GM19351 (cell line): ENCODE measurements around the gene FGF9.

ENCODE experiments used
- ATAC-seq: cut with Tn5 transposase; IDR thresholded peaks from one replicate; pipeline ENCODE4 v1.9.1; 2021; ENCODE audit warnings: mild to moderate bottlenecking, moderate library complexity; ENCODE audit not compliant: unreplicated experiment

Gene FGF9

GRCh38 chr13:21673789-21674489 lies 3.1 kb downstream of the FGF9 start:
- ATAC-seq: peak; percentile 34

- ATAC-seq: no peak
These were observed 3.7 kb downstream of the FGF9 start for GRCh38 chr13:21674490-21675009.

- no peak for ATAC-seq
These were observed 4.5 kb downstream of the FGF9 start for GRCh38 chr13:21675095-21675991.

GRCh38 chr13:21676611-21677021 lies 5.7 kb downstream of the FGF9 start:
- ATAC-seq: no peak

DNA sequence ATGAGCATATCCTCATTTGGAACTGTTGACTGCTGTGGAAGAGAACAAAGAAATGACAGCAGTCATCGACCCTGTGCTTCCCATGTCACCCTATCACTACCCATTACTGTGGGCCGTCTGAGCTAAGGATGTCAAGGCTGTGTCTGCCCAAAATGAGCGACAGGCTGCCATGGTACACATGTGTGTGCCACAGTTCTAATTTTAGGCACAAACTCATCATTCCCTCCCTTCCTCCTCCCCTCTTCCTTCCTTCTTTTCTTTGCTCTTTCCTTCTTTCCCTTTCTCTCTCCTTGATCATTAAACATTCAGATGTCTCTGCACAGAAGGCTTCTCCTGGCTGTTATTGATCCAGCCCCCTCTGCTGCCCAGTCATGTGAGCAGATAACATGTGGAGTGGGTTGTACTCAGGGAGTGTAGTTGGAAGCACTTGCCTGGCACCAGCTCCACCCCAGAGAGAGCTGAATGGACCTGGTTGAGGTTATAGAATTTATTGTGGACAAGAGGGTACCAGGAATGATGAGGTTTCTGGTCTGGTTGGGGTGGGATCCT lies 6.3 kb downstream of the FGF9 start:
- ATAC-seq: no peak

DNA sequence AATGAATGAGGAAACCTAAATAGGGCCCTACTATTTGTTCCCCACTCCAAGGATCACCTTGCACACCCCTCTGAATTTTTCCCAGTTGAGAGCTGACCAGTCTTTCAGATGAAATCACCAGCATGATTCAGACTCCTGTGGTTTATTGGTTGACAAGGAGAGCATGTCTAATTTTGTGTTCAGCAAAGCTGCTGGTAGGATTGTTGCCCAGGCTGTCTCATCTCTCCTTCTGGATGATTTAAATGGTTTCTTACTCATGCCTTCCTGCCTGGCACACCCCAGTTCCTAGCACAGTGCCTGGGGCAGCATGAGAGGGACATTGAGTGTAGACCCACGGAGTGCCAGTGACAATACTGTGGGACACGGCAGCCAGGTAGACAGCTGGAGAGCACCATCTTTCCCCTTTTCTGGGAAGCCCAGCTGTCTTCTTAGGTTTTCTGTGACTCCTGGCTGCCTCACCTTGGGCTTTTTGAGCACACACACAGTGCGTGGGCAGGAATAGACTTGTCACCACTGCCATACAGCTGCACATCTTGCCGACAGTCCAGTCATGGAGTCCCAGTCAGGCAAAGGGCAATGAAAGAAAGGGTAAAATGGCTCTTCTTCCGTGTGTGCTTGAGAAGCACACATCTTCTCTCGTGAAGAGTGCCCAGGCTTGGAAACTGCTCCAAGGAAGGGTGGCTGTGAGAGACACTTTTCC lies 12.3 kb downstream of the FGF9 start:
- ATAC-seq: no peak

GRCh38 chr13:21684576-21684975 lies 13.7 kb downstream of the FGF9 start:
- ATAC-seq: no peak

DNA sequence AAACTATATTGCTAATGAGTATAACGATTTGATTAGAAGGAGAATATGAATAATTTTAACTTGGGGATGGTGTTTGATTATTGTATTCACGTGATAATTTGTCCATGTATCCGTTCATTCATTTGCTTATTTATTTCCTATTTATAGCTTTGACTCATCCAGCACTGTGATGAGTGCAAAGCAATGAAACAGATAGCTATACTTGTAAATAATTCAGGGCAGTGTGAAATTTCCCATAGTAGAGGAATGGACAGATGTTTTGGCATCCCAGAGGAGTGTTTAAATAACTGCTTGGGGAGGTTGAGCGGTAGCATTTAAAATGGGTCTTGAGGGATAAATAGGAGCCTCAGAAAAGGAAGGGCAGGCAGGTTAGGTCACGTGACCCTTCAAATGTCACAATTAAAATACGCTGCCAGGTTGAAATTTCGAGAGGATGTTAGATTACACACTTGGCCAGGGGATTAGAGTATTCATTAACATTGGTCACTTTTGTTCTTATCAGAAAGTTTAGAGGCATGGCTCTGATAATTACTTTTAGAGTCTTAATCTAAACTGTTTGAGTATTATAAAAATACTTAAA lies 14.7 kb downstream of the FGF9 start:
- no peak for ATAC-seq

DNA sequence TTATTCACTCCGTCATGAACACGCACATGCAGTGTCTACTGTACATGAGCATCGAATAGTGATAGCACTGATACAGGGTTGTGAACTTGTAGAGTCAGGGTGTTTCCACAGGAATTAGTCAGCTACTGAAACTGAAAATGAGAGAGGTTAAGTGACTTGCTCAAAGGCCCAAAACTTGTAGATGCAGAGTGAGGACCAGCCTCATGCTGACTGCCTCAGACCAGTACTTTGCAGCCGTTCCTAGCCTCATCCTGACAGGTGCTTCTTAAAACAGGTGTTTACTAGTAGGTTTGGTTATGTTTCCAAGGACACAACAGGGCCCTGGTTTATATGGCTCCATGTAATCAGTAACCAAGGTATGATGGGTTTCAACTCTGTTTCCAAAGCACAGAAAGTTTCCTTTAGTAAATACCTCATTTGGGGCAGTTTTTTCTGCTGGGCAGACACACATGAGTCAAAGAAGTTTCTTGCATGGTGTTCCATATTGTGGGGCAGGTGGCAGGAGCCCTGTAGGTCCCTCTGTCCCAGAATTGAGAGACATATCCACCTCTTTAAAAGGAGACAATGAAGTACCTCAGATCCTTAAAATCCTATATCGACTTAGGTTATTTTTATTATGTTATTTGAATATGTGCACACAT lies 16.0 kb downstream of the FGF9 start:
- ATAC-seq: peak; percentile 99

DNA sequence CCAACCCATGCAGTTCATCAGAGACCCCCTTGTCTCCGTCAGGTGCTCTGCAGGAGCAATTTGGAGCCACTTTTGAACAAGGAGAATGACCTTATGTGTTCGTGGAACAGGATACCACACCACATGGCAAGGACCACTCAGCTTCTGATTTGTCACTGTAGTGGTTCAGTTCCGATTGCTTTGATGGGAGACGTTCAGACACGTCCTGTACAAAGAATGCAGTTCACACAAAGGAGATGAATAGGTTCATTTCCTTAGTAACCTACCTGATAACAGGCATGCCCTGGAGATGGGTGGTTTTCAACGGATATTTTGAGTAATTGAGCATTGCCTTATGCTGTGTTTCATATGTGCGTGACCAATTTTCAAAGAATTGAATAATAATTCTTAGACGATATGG lies 17.2 kb downstream of the FGF9 start:
- no peak for ATAC-seq

- ATAC-seq: no peak
These were observed 18.2 kb downstream of the FGF9 start for GRCh38 chr13:21689097-21689496.

- no peak for ATAC-seq
These were observed 20.1 kb downstream of the FGF9 start for GRCh38 chr13:21690955-21691354.

DNA sequence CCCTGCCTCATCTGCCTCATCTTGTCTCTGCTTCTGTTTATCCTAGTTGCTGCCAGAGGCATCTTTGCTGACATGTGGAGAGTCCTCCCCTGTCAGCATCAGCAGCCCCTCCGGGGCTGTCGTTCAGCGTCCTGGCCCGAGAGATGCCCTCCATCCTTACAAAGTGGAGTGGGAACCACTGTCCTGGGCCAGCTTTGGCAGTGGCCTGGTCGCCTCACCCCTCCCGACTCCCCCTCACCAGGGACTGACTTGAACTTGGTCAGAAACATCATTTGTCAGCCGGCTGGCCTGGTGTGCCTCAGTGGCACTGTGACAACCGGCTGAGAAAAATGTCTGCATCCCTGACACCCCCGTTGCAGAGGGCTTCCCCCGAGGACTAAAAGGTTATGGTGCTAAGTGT lies 20.6 kb downstream of the FGF9 start:
- no peak for ATAC-seq

GRCh38 chr13:21691928-21692327 lies 21.1 kb downstream of the FGF9 start:
- ATAC-seq: no peak

- ATAC-seq: no peak
These were observed 24.0 kb downstream of the FGF9 start for GRCh38 chr13:21694831-21695230.

DNA sequence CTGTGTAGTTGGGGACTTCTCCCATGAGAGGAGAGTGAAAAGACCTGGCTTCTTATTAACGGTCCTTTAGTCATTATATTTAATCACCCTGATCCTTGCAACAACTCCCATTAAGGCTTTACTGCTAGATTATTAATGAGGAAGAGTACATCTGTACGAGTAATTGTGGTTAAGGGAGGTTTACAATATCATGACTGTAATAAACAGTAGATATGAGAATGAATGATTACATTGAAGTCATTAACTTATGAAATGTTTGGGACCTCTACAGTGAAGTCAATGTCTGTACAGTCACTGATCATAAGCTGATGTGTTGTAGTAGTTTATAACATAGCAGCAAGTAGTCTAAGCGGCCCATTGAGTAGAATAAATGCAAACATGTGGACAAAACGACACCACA lies 24.7 kb downstream of the FGF9 start:
- no peak for ATAC-seq

DNA sequence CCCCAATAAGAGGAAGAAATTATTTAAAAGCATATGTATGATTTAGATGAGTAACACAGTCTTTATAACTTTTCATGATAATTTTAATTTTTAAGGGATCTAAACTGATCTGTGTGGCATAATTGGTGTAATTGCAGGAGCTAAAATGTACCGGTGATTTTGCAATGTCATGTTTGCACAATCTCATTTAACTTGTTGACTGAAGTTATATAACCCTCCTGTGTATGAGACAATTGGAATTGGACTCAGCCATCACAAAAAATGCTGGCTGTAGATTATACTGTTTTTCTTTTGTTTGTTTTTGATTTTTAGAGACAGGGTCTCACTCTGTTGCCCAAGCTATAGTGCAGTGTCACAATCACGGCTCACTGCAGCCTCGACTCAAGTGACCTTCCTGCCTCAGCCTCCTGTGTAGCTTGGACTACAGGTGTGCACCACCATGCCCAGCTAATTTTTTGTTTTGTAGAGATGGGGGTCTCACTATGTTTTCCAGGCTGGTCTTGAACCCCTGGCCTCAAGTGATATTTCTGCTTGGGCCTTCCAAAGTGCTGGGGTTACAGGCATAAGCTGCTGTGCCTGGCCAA lies 26.1 kb downstream of the FGF9 start:
- no peak for ATAC-seq

GRCh38 chr13:21698817-21699679 lies 28.2 kb downstream of the FGF9 start:
- no peak for ATAC-seq

GRCh38 chr13:21701460-21701859 lies 30.6 kb downstream of the FGF9 start:
- no peak for ATAC-seq
